CD14-positive monocyte (primary cell): ENCODE data around the gene PDE8B. TPM values are rescaled to one million over a fixed set of nuclear protein-coding genes. Genes with fewer than 3 reads are reported as not detected.

Experiments
- DNase-seq, 3 donors: peaks; one replicate each; pipeline ENCODE4 v3.0.0-alpha.2; 2011 to 2022
- H2AFZ ChIP-seq: 2 replicates; pipeline ENCODE4 v1.6.0; 2012; ENCODE audit warnings: mild to moderate bottlenecking, low read depth, low read length, inconsistent platforms; ENCODE audit not compliant: insufficient read depth, poor library complexity, severe bottlenecking
- H3K27ac ChIP-seq, 2 donors: 1 replicate in 1 of 2; 2 replicates in 1 of 2; pipeline ENCODE4 v1.5.1; 2012 to 2013; ENCODE audit warnings: low read length in 2 of 2, control low read depth in 1 of 2, inconsistent platforms in 1 of 2, low read depth in 1 of 2, mild to moderate bottlenecking in 1 of 2
- H3K27me3 ChIP-seq, 2 donors: one replicate each; pipeline versions ENCODE4 v1.6.0 to v1.6.1; 2011 to 2013; ENCODE audit warnings: low read length in 2 of 2; ENCODE audit not compliant: control insufficient read depth in 2 of 2, insufficient read depth in 2 of 2
- H3K36me3 ChIP-seq, 2 donors: replicated peaks in 1 of 2; 1 replicate in 1 of 2; 2 replicates in 1 of 2; pipeline versions ENCODE4 v1.5.1 to v1.6.1; 2012 to 2013; ENCODE audit warnings: low read length in 2 of 2, control low read depth in 1 of 2, inconsistent platforms in 1 of 2, mild to moderate bottlenecking in 1 of 2; ENCODE audit not compliant: insufficient read depth in 2 of 2, control insufficient read depth in 1 of 2
- H3K4me1 ChIP-seq, 2 donors: 1 replicate in 1 of 2; 2 replicates in 1 of 2; pipeline versions ENCODE4 v1.5.1 to v1.6.1; 2012 to 2013; ENCODE audit warnings: low read length in 2 of 2, control low read depth in 1 of 2, inconsistent platforms in 1 of 2, mild to moderate bottlenecking in 1 of 2, moderate library complexity in 1 of 2; ENCODE audit not compliant: insufficient read depth in 2 of 2, control insufficient read depth in 1 of 2
- H3K4me2 ChIP-seq: replicated peaks from 2 replicates; pipeline ENCODE3; 2012; ENCODE audit warnings: low read length, moderate library complexity, mild to moderate bottlenecking; ENCODE audit not compliant: poor library complexity, severe bottlenecking; ENCODE audit errors: extremely low read depth
- H3K4me3 ChIP-seq, 3 experiments: fragments of 200-600 bp in 1 of 3; sonication (generic) in 1 of 3; replicated peaks in 1 of 3; 1 replicate in 2 of 3; 2 replicates in 1 of 3; pipeline ENCODE4 v1.5.1; 2011 to 2013; ENCODE audit warnings: low read length in 3 of 3, mild to moderate bottlenecking in 3 of 3, control low read depth in 2 of 3, low read depth in 2 of 3, inconsistent platforms in 1 of 3, moderate library complexity in 1 of 3
- H3K79me2 ChIP-seq: 2 replicates; pipeline ENCODE4 v1.6.0; 2012; ENCODE audit warnings: mild to moderate bottlenecking, control low read depth, inconsistent platforms, low read length, moderate library complexity; ENCODE audit not compliant: insufficient read depth
- H3K9ac ChIP-seq: 2 replicates; pipeline ENCODE4 v1.6.0; 2017; ENCODE audit warnings: low read length, mild to moderate bottlenecking; ENCODE audit not compliant: insufficient read depth, poor library complexity, severe bottlenecking
- H3K9me3 ChIP-seq, 2 donors: replicated peaks in 1 of 2; 1 replicate in 1 of 2; 2 replicates in 1 of 2; pipeline versions ENCODE4 v1.5.1 to v1.6.1; 2012 to 2013; ENCODE audit warnings: low read length in 2 of 2, control low read depth in 1 of 2; ENCODE audit not compliant: control insufficient read depth in 1 of 2, insufficient read depth in 1 of 2
- H4K20me1 ChIP-seq: 2 replicates; pipeline ENCODE4 v1.6.0; 2012; ENCODE audit warnings: mild to moderate bottlenecking, low read length, control low read depth, moderate library complexity; ENCODE audit not compliant: insufficient read depth
- H3K27ac Mint-ChIP-seq, 7 donors: one replicate each; pipeline ENCODE4 v1.8.0; 2020; ENCODE audit warnings: mild to moderate bottlenecking in 7 of 7, mixed read lengths in 7 of 7, moderate library complexity in 6 of 7, inconsistent platforms in 2 of 7
- H3K27me3 Mint-ChIP-seq, 3 donors: one replicate each; pipeline ENCODE4 v1.8.0; 2021 to 2022; ENCODE audit warnings: low read depth in 3 of 3, mild to moderate bottlenecking in 3 of 3, mixed read lengths in 3 of 3, moderate library complexity in 3 of 3, inconsistent platforms in 1 of 3
- H3K36me3 Mint-ChIP-seq, 2 donors: one replicate each; pipeline ENCODE4 v1.8.0; 2020; ENCODE audit warnings: mixed read lengths in 2 of 2, inconsistent platforms in 1 of 2, mild to moderate bottlenecking in 1 of 2
- H3K4me1 Mint-ChIP-seq: one replicate; pipeline ENCODE4 v1.8.0; 2020; ENCODE audit warnings: mild to moderate bottlenecking, mixed read lengths
- H3K4me3 Mint-ChIP-seq, 2 donors: one replicate each; pipeline ENCODE4 v1.8.0; 2020; ENCODE audit warnings: mild to moderate bottlenecking in 2 of 2, mixed read lengths in 2 of 2, moderate library complexity in 1 of 2
- H3K9me3 Mint-ChIP-seq, 7 donors: one replicate each; pipeline ENCODE4 v1.8.0; 2020 to 2022; ENCODE audit warnings: mixed read lengths in 7 of 7, mild to moderate bottlenecking in 6 of 7, moderate library complexity in 6 of 7, inconsistent platforms in 2 of 7
- CTCF ChIP-seq: fragments of 200-600 bp; IDR thresholded peaks from one replicate; pipeline ENCODE4 v1.8.0; 2022; ENCODE audit warnings: antibody characterized with exemption, mild to moderate bottlenecking
- WGBS: methylation state at CpG from one replicate; pipeline ENCODE4 v1.1.5; 2013; ENCODE audit warnings: missing lambda C conversion rate; ENCODE audit not compliant: insufficient coverage; 5-methylcytosine and 5-hydroxymethylcytosine counted together
- intact Hi-C, 2 donors: fragments of 100-400 bp; cut with micrococcal nuclease; formaldehyde crosslinking; loops; one replicate each; pipeline versions ENCODE4 v1.15.0 to v1.15.1; 2023
- polyA plus RNA-seq, 3 donors: library from polyadenylated mRNA; depleted of rRNA in 1 of 3; unstranded in 2 of 3; stranded (reverse) in 1 of 3; fragments of 300-500 nt in 2 of 3; fragments of >200 nt in 1 of 3; fragmentation: Illumina TruSeq in 2 of 3; gene quantifications; 1 replicate in 2 of 3; 2 replicates in 1 of 3; pipeline ENCODE4 v1.2.3, GENCODE V29; 2012 to 2021

PDE8B gene
- polyA plus RNA-seq, 3 donors: 0.11 to 0.61 (median 0.29) TPM

- H3K9me3 ChIP-seq: no peaks in the 10 kb centered on the region
- Mint-ChIP-seq H3K4me3 (no peak overlapping the region), H3K9me3 (peaks cover 0 to 2% (median 0%) of the 10 kb centered on the region in 7 donors), H3K27ac (no peak overlapping the region), H3K4me1 (no peaks in the 10 kb centered on the region), H3K36me3 (no peaks in the 10 kb centered on the region), H3K27me3 (peaks cover 1 to 5% (median 2%) of the 10 kb centered on the region in 3 donors)
- no peaks in the 10 kb centered on the region for H3K36me3 ChIP-seq
- H3K27me3 ChIP-seq: no peaks in the 10 kb centered on the region
- no peak overlapping the region for H3K4me3 ChIP-seq
- no peaks in the 10 kb centered on the region for H3K79me2 ChIP-seq
- 98% methylated on average over 4 of the region's 5 CpGs for WGBS
- no peak for DNase-seq
- intact Hi-C loops: no loop called here
- no peaks in the 10 kb centered on the region for H3K4me1 ChIP-seq
- H3K4me2 ChIP-seq: no peak overlapping the region
- no peak overlapping the region for H2AFZ ChIP-seq
- no peaks in the 10 kb centered on the region for H4K20me1 ChIP-seq
- H3K27ac ChIP-seq: no peak overlapping the region
- no peak for TF ChIP-seq CTCF
- H3K9ac ChIP-seq: no peak overlapping the region
Measured at GRCh38 chr5:77347435-77348098, 137.1 kb downstream of the PDE8B start.

- Histone ChIP-seq H3K27me3 (no peaks in the 10 kb centered on the region), H2AFZ (no peak overlapping the region), H4K20me1 (no peaks in the 10 kb centered on the region), H3K4me1 (peaks cover 0 to 4% of the 10 kb centered on the region in 2 donors), H3K4me2 (no peak overlapping the region), H3K27ac (no peak overlapping the region), H3K79me2 (no peaks in the 10 kb centered on the region), H3K36me3 (no peaks in the 10 kb centered on the region), H3K9me3 (no peaks in the 10 kb centered on the region), H3K4me3 (no peak overlapping the region), H3K9ac (no peak overlapping the region)
- Mint-ChIP-seq H3K27me3 (peaks cover 3 to 6% (median 3%) of the 10 kb centered on the region in 3 donors), H3K27ac (no peak overlapping the region), H3K9me3 (peaks cover 0 to 2% (median 0%) of the 10 kb centered on the region in 7 donors), H3K4me1 (peaks cover 2% of the 10 kb centered on the region), H3K4me3 (no peak overlapping the region), H3K36me3 (no peaks in the 10 kb centered on the region)
- no peak for DNase-seq
- no CpG with 5 or more reads among the region's 4 CpGs for WGBS
- intact Hi-C loops: no loop called here
- TF ChIP-seq CTCF: no peak
Measured at GRCh38 chr5:77353251-77353650, 142.8 kb downstream of the PDE8B start.
